ENCODE results near the gene PALM3. TPM values are rescaled to one million over a fixed set of nuclear protein-coding genes. Genes with fewer than 3 reads are reported as not detected.
A peak's percentile ranks its signal among the peaks of the same experiment; 100 is the strongest.

PALM3 gene
- total and polyA plus RNA-seq, 10 of the 15 experiments (the other 5 are each of a cell fraction or from before 2014, with no cell fraction given): 0.07 TPM; not detected in 9

DNA sequence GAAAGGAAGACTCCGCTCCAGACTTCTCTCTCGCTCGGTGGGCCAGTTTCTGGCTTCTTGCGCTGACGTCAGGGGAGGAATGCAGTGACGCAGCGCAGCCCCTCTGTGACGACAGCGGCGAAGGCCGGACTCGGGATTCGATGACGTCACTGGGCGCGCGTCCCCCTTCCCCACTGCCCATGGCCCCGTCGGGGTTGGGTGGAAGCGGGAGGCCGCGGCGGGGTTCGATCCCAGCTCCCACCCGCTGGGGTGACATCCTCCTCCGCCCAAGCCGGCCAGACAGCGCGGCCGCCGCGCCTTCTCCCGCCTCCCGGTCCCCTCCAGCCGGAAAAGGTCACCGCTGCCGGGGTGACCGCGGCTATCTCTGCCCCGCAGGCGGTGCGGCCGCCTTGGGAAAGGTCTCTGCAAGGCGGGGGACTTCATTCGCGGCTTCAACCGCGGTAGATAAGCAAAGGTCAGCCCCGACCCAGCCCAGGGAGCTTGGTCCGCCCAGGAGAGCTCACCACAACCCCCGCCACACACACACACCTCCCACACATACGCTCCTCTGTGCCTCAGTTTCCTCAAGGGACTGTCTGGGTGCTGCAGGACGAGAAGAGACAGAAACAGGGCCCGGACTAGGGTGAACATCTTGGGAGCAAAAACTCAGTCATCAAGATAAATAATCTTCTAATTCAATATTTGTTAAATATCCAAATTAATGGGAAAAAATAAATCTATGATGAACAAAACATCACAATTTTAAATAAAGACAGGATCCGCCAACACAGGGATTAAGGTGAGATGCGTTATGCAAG is 54.9 kb downstream of the PALM3 start (continued):
- TF ChIP-seq GABPA (IDR thresholded peaks at IDR 0.05; ENCODE audit: low read depth): no peak
- TF ChIP-seq SMAD5 (IDR thresholded peaks at IDR 0.05; ENCODE audit: low read depth): no peak
- no peak for TF ChIP-seq EGR1 (IDR thresholded peaks at IDR 0.05; ENCODE audit: borderline replicate concordance in 1 of 2, low read depth in 2 of 2, low read length in 2 of 2)
- TF ChIP-seq TAF1 (IDR thresholded peaks at IDR 0.05; ENCODE audit: borderline replicate concordance, low read depth, low read length): no peak
- TF ChIP-seq YY1 (IDR thresholded peaks at IDR 0.05; ENCODE audit: low read depth, low read length): peak; percentile 80
- no peak for TF ChIP-seq RFX5 (IDR thresholded peaks at IDR 0.05; ENCODE audit: low read depth, low read length)
- TF ChIP-seq ELK1 (IDR thresholded peaks at IDR 0.05; ENCODE audit: low read depth, low read length): peak; percentile 54; the same call in 1 of the 2 replicates
- no peak for TF ChIP-seq RAD21 (IDR thresholded peaks at IDR 0.05; ENCODE audit: insufficient read depth, low read depth, low read length)
- no peak for TF ChIP-seq SUPT20H (IDR thresholded peaks at IDR 0.05; ENCODE audit: borderline replicate concordance, control insufficient read depth, low read depth, low read length)
- peak; percentile 30 for TF ChIP-seq RUNX3 (IDR thresholded peaks at IDR 0.05; ENCODE audit: low read length)

All from GM12878 (cell line).